ENCODE data around the gene MPDU1. TPM values are rescaled to one million over a fixed set of nuclear protein-coding genes. Genes with fewer than 3 reads are reported as not detected.

MPDU1 gene
- total RNA-seq, 1 experiment from 2014 or later = 71.0 TPM

DNA sequence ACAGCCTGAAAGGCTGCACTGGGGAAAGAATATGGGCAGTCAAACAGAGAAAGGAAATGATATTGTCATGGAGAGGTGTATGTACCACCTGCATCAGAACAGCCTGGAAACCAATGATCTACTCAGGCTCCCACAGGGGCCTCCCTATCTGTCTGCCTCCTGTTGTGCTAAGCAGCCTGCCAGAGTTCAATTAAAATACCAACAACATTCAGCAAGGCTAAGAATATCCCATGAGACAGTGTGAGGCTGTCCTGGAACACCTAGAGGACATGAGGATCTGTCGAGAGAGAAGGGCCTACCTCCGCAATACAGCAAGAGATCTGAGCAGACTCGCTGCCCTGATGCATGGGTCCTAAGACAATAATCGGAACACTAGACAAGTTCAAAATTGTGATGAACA, 22.6 kb downstream of the MPDU1 start:
- no peaks in the 10 kb centered on the region for H3K4me1 ChIP-seq (ENCODE audit: insufficient read depth, low read length)
- intact Hi-C loops (cut with micrococcal nuclease) = no loop called here
- ATAC-seq (no peak), DNase-seq (no peak)
- peaks cover 8% of the 10 kb centered on the region; the same call in 1 of the 2 replicates for H4K20me1 ChIP-seq (ENCODE audit: low read length)
- H3K27ac ChIP-seq (ENCODE audit: low read length) = no peak overlapping the region
- no peak overlapping the region for H3K4me3 ChIP-seq (ENCODE audit: low read length)
- ChIA-PET POLR2A (ENCODE audit: unreplicated experiment) (no interaction called here), CTCF (no interaction called here)
- no peaks in the 10 kb centered on the region for H3K27me3 ChIP-seq (ENCODE audit: low read length)
- no peaks in the 10 kb centered on the region for H3K9me3 ChIP-seq (ENCODE audit: low read length)
- H3K9me2 ChIP-seq (replicated peaks; ENCODE audit: low read length) = no peaks in the 10 kb centered on the region
- no peak overlapping the region for H2AFZ ChIP-seq (ENCODE audit: low read length)
- peaks cover 34% of the 10 kb centered on the region for H3K79me2 ChIP-seq (ENCODE audit: low read length)
- H3F3A ChIP-seq (ENCODE audit: low read length, unreplicated experiment) = no peaks in the 10 kb centered on the region
- no peak overlapping the region for H3K4me2 ChIP-seq (ENCODE audit: low read length)
- no peak overlapping the region for H3K9ac ChIP-seq (ENCODE audit: low read length)
- no TSS peak for BruUV-seq (replicated peaks)
- peaks cover 6% of the 10 kb centered on the region; the same call in 1 of the 2 replicates for H3K36me3 ChIP-seq (ENCODE audit: low read depth, low read length)
- TF ChIP-seq EZH2 (IDR thresholded peaks at IDR 0.05; ENCODE audit: low read length, unreplicated experiment) = no peak
- no peak for TF ChIP-seq EZH2phosphoT487 (IDR thresholded peaks at IDR 0.05; ENCODE audit: borderline replicate concordance, low read length)
- TF ChIP-seq, protein P1, sequence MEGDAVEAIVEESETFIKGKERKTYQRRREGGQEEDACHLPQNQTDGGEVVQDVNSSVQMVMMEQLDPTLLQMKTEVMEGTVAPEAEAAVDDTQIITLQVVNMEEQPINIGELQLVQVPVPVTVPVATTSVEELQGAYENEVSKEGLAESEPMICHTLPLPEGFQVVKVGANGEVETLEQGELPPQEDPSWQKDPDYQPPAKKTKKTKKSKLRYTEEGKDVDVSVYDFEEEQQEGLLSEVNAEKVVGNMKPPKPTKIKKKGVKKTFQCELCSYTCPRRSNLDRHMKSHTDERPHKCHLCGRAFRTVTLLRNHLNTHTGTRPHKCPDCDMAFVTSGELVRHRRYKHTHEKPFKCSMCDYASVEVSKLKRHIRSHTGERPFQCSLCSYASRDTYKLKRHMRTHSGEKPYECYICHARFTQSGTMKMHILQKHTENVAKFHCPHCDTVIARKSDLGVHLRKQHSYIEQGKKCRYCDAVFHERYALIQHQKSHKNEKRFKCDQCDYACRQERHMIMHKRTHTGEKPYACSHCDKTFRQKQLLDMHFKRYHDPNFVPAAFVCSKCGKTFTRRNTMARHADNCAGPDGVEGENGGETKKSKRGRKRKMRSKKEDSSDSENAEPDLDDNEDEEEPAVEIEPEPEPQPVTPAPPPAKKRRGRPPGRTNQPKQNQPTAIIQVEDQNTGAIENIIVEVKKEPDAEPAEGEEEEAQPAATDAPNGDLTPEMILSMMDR (conservative IDR thresholded peaks at IDR 0.05; ENCODE audit: low read depth, low read length) = no peak

DNA sequence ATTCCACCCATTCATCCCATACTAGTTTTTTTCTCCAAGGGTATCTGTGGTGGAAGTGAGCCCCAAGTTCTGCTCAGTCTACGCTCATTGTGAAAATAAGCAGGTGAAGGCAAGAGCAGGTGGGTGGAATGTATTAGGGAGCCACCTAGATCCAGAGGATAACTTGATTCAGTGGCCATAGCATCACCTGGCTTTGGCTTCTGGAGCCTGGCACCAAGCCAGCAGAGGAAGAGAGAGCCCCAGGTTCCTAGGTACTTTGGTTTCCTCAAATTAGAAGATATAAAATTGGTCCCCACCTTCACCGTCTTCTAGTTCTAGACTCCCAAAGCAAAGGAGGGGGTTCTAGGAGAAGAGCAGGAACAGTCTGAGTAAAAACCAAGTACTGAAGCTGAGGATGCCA, 27.0 kb downstream of the MPDU1 start:
- ATAC-seq = no peak
- no peaks in the 10 kb centered on the region for H3K9me2 ChIP-seq (replicated peaks; ENCODE audit: low read length)
- H4K20me1 ChIP-seq (ENCODE audit: low read length) = peaks cover 8% of the 10 kb centered on the region; the same call in 1 of the 2 replicates
- no peaks in the 10 kb centered on the region for H3F3A ChIP-seq (ENCODE audit: low read length, unreplicated experiment)
- H3K4me3 ChIP-seq (ENCODE audit: low read length) = no peak overlapping the region
- TF ChIP-seq EZH2 (IDR thresholded peaks at IDR 0.05; ENCODE audit: low read length, unreplicated experiment) (no peak), EZH2phosphoT487 (IDR thresholded peaks at IDR 0.05; ENCODE audit: borderline replicate concordance, low read length) (no peak)
- TF ChIP-seq, protein P1 (conservative IDR thresholded peaks at IDR 0.05; ENCODE audit: low read depth, low read length) = no peak
- H3K27ac ChIP-seq (ENCODE audit: low read length) = no peak overlapping the region
- CTCF ChIA-PET = no interaction called here
- H3K36me3 ChIP-seq (ENCODE audit: low read depth, low read length) = no peaks in the 10 kb centered on the region; the same call in 1 of the 2 replicates
- BruUV-seq (replicated peaks) = no TSS peak
- H2AFZ ChIP-seq (ENCODE audit: low read length) = no peak overlapping the region
- no peaks in the 10 kb centered on the region for H3K27me3 ChIP-seq (ENCODE audit: low read length)
- H3K4me1 ChIP-seq (ENCODE audit: insufficient read depth, low read length) = peaks cover 19% of the 10 kb centered on the region
- POLR2A ChIA-PET (ENCODE audit: unreplicated experiment) = no interaction called here
- peaks cover 65% of the 10 kb centered on the region for H3K79me2 ChIP-seq (ENCODE audit: low read length)
- no peak for DNase-seq
- intact Hi-C loops (cut with micrococcal nuclease) = no loop called here
- no peak overlapping the region for H3K9ac ChIP-seq (ENCODE audit: low read length)
- no peaks in the 10 kb centered on the region for H3K9me3 ChIP-seq (ENCODE audit: low read length)
- H3K4me2 ChIP-seq (ENCODE audit: low read length) = no peak overlapping the region

DNA sequence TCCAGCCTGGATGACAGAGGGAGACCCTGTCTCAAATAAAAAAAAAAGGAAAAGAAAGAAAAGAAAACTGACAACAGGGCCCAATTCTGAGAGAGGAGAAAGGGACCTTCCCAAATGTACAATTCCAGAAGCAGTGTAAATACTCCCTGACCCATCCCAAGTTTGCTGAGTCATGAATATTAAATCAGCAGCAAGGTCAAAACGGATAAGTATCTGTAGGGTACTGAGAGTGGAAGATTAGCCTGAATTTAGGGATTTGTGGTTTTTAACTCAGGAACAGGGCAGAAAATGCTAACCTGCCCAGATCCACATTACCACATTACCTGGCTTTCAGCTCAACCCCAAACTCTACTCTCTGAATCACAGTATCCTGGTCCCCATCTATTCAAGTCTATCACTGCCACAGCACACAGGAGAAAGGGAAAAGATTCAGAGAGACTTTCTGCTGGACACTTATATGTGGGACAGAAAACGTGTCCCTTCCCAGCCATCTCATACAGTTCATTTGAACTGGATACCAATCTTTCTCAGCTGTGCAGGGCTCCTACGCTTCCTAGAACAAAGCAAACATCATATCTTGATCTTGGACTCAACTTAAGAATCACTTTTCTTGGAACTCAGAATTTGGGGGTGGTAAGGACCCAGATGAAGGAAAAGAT, 28.1 kb downstream of the MPDU1 start:
- no peak for ATAC-seq
- Histone ChIP-seq H3K36me3 (ENCODE audit: low read depth, low read length) (no peaks in the 10 kb centered on the region), H2AFZ (ENCODE audit: low read length) (no peak overlapping the region), H3K9me3 (ENCODE audit: low read length) (no peaks in the 10 kb centered on the region), H3K9ac (ENCODE audit: low read length) (no peak overlapping the region), H3K9me2 (replicated peaks; ENCODE audit: low read length) (no peaks in the 10 kb centered on the region), H3F3A (ENCODE audit: low read length, unreplicated experiment) (no peaks in the 10 kb centered on the region), H3K27ac (ENCODE audit: low read length) (no peak overlapping the region), H3K4me1 (ENCODE audit: insufficient read depth, low read length) (peaks cover 19% of the 10 kb centered on the region), H3K79me2 (ENCODE audit: low read length) (peaks cover 59% of the 10 kb centered on the region), H4K20me1 (ENCODE audit: low read length) (peaks cover 8% of the 10 kb centered on the region; the same call in 1 of the 2 replicates), H3K4me3 (ENCODE audit: low read length) (peak overlapping the region; percentile 95; the same call in 1 of the 2 replicates), H3K4me2 (ENCODE audit: low read length) (peak overlapping the region; percentile 91), H3K27me3 (ENCODE audit: low read length) (no peaks in the 10 kb centered on the region)
- CTCF ChIA-PET = no interaction called here
- intact Hi-C loops (cut with micrococcal nuclease) = no loop called here
- TF ChIP-seq EZH2phosphoT487 (IDR thresholded peaks at IDR 0.05; ENCODE audit: borderline replicate concordance, low read length) (no peak), EZH2 (IDR thresholded peaks at IDR 0.05; ENCODE audit: low read length, unreplicated experiment) (no peak)
- TF ChIP-seq, protein P1 (conservative IDR thresholded peaks at IDR 0.05; ENCODE audit: low read depth, low read length) = no peak
- no peak for DNase-seq
- POLR2A ChIA-PET (ENCODE audit: unreplicated experiment) = no interaction called here
- BruUV-seq (replicated peaks) = no TSS peak
